ENCODE results near the gene ASZ1.

ASZ1 gene

GRCh38 chr7:117412946-117413559 is 14.2 kb downstream of the ASZ1 start:
- no peak for TF ChIP-seq EZH2 (IDR thresholded peaks at IDR 0.05; ENCODE audit: borderline replicate concordance, low read depth, low read length, severe bottlenecking)
- TF ChIP-seq, protein P1, sequence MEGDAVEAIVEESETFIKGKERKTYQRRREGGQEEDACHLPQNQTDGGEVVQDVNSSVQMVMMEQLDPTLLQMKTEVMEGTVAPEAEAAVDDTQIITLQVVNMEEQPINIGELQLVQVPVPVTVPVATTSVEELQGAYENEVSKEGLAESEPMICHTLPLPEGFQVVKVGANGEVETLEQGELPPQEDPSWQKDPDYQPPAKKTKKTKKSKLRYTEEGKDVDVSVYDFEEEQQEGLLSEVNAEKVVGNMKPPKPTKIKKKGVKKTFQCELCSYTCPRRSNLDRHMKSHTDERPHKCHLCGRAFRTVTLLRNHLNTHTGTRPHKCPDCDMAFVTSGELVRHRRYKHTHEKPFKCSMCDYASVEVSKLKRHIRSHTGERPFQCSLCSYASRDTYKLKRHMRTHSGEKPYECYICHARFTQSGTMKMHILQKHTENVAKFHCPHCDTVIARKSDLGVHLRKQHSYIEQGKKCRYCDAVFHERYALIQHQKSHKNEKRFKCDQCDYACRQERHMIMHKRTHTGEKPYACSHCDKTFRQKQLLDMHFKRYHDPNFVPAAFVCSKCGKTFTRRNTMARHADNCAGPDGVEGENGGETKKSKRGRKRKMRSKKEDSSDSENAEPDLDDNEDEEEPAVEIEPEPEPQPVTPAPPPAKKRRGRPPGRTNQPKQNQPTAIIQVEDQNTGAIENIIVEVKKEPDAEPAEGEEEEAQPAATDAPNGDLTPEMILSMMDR (IDR thresholded peaks at IDR 0.05; ENCODE audit: borderline replicate concordance, extremely low read depth, low read length, poor library complexity, severe bottlenecking), result no peak
- ATAC-seq (ENCODE audit: insufficient read depth, low read depth) (no peak), DNase-seq (no peak)
- Histone ChIP-seq H3K9ac (ENCODE audit: low read depth, low read length) (no peak overlapping the region), H3K9me3 (ENCODE audit: insufficient read depth, low read length, severe bottlenecking) (no peaks in the 10 kb centered on the region), H3K27me3 (ENCODE audit: insufficient read depth, low read length, poor library complexity) (no peaks in the 10 kb centered on the region), H3K4me1 (ENCODE audit: insufficient read depth, low read length) (no peaks in the 10 kb centered on the region), H3K4me3 (ENCODE audit: low read depth in 1 of 2, low read length in 2 of 2) (no peak overlapping the region), H3K79me2 (ENCODE audit: insufficient read depth, low read length) (no peaks in the 10 kb centered on the region), H4K20me1 (ENCODE audit: insufficient read depth, low read length) (no peaks in the 10 kb centered on the region), H3K27ac (ENCODE audit: low read length) (no peak overlapping the region), H3K4me2 (ENCODE audit: insufficient read depth, low read length) (no peak overlapping the region), H2AFZ (ENCODE audit: low read depth, low read length) (no peak overlapping the region), H3K36me3 (ENCODE audit: insufficient read depth, low read length) (no peaks in the 10 kb centered on the region)

DNA sequence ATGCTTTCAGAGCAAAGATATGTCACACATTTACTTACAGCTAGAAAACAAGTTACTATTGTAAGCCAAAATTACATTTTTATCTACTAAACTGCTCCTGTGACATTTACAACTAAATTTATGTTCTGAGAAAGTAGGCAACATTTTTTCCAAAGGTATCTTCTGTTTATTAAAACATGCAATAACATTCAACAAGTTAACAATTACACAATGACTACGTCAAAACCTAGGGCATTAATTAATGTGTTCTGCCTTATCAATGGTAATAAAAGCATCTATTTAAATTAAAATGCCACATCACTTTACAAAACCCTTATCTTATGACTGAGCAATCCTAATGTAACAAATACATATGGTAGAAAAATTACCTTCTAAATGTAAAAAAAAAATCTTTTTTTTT is 14.9 kb downstream of the ASZ1 start:
- Histone ChIP-seq H3K79me2 (ENCODE audit: insufficient read depth, low read length) (no peaks in the 10 kb centered on the region), H3K4me2 (ENCODE audit: insufficient read depth, low read length) (no peak overlapping the region), H3K9ac (ENCODE audit: low read depth, low read length) (no peak overlapping the region), H3K4me3 (ENCODE audit: low read depth in 1 of 2, low read length in 2 of 2) (no peak overlapping the region), H3K36me3 (ENCODE audit: insufficient read depth, low read length) (no peaks in the 10 kb centered on the region), H4K20me1 (ENCODE audit: insufficient read depth, low read length) (no peaks in the 10 kb centered on the region), H3K9me3 (ENCODE audit: insufficient read depth, low read length, severe bottlenecking) (no peaks in the 10 kb centered on the region), H2AFZ (ENCODE audit: low read depth, low read length) (no peak overlapping the region), H3K4me1 (ENCODE audit: insufficient read depth, low read length) (no peaks in the 10 kb centered on the region), H3K27ac (ENCODE audit: low read length) (no peak overlapping the region), H3K27me3 (ENCODE audit: insufficient read depth, low read length, poor library complexity) (no peaks in the 10 kb centered on the region)
- DNase-seq (no peak), ATAC-seq (ENCODE audit: insufficient read depth, low read depth) (no peak)
- TF ChIP-seq, protein P1 (IDR thresholded peaks at IDR 0.05; ENCODE audit: borderline replicate concordance, extremely low read depth, low read length, poor library complexity, severe bottlenecking), result no peak
- no peak for TF ChIP-seq EZH2 (IDR thresholded peaks at IDR 0.05; ENCODE audit: borderline replicate concordance, low read depth, low read length, severe bottlenecking)

DNA sequence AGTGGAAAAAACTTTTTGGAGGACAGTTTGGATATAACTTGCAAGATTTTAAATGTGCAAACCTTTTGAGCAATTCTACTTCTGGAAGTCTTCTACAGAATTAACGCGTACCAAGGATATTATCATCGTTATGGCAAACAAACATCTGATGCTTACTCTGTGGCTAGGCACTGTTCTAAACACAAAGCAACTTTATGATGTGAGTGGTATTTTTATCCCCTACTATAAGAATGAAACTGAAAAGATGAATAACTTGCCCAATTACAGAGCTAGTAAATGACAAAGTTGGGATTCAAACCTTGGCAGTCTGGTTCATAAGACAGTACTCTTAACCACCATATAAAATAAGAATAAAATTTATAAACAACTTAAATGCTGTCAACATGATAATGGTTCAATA is 15.8 kb downstream of the ASZ1 start:
- Histone ChIP-seq H3K9me3 (ENCODE audit: insufficient read depth, low read length, severe bottlenecking) (no peaks in the 10 kb centered on the region), H3K27ac (ENCODE audit: low read length) (no peak overlapping the region), H2AFZ (ENCODE audit: low read depth, low read length) (no peak overlapping the region), H3K79me2 (ENCODE audit: insufficient read depth, low read length) (no peaks in the 10 kb centered on the region), H3K27me3 (ENCODE audit: insufficient read depth, low read length, poor library complexity) (no peaks in the 10 kb centered on the region), H3K36me3 (ENCODE audit: insufficient read depth, low read length) (no peaks in the 10 kb centered on the region), H3K9ac (ENCODE audit: low read depth, low read length) (no peak overlapping the region), H3K4me3 (ENCODE audit: low read depth in 1 of 2, low read length in 2 of 2) (no peak overlapping the region), H3K4me2 (ENCODE audit: insufficient read depth, low read length) (no peak overlapping the region), H3K4me1 (ENCODE audit: insufficient read depth, low read length) (no peaks in the 10 kb centered on the region), H4K20me1 (ENCODE audit: insufficient read depth, low read length) (no peaks in the 10 kb centered on the region)
- no peak for DNase-seq
- ATAC-seq (ENCODE audit: insufficient read depth, low read depth), result no peak
- TF ChIP-seq, protein P1 (IDR thresholded peaks at IDR 0.05; ENCODE audit: borderline replicate concordance, extremely low read depth, low read length, poor library complexity, severe bottlenecking), result no peak
- TF ChIP-seq EZH2 (IDR thresholded peaks at IDR 0.05; ENCODE audit: borderline replicate concordance, low read depth, low read length, severe bottlenecking), result no peak

Data from DND-41 (cell line).